Measurements from ENCODE around the gene UCK1.

Gene UCK1

DNA sequence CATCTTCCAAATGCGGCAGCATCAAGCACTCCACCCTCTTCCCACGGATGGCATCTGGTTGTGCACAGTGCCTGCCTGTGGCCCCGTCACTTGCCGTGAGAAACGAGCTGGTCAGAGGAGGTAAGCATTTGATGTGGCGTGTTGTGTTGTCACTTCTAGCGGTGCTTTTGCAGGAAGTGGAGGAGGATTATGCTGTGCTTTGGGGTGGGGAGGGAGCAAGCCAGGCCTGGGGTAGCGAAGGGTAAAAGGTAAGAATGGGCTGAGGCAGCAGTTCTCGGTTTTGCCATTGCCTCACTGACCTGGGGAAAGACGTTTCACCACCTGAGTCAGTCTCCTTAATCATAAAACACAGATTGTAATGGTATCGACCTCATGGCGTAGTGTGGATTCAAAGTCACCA, 30.7 kb downstream of the UCK1 start:
- Histone ChIP-seq H3K4me3 (ENCODE audit: low read length) (no peak overlapping the region), H3K27me3 (ENCODE audit: control insufficient read depth, low read length) (no peaks in the 10 kb centered on the region), H3K9me2 (replicated peaks; ENCODE audit: control insufficient read depth, low read length) (no peaks in the 10 kb centered on the region), H3K36me3 (ENCODE audit: control insufficient read depth, low read length) (peaks cover 51% of the 10 kb centered on the region), H3K9me3 (ENCODE audit: control insufficient read depth, insufficient read depth, low read length) (no peaks in the 10 kb centered on the region), H3K4me2 (ENCODE audit: low read length) (no peak overlapping the region), H3K27ac (ENCODE audit: low read depth, low read length) (no peak overlapping the region), H3K79me2 (ENCODE audit: control insufficient read depth, low read length) (peaks cover 14% of the 10 kb centered on the region), H4K20me1 (ENCODE audit: control insufficient read depth, insufficient read depth, low read depth, low read length) (no peaks in the 10 kb centered on the region), H3F3A (ENCODE audit: control insufficient read depth, insufficient read depth) (peaks cover 32% of the 10 kb centered on the region), H3K4me1 (ENCODE audit: control insufficient read depth, low read length) (peaks cover 21% of the 10 kb centered on the region)
- TF ChIP-seq, protein P1, sequence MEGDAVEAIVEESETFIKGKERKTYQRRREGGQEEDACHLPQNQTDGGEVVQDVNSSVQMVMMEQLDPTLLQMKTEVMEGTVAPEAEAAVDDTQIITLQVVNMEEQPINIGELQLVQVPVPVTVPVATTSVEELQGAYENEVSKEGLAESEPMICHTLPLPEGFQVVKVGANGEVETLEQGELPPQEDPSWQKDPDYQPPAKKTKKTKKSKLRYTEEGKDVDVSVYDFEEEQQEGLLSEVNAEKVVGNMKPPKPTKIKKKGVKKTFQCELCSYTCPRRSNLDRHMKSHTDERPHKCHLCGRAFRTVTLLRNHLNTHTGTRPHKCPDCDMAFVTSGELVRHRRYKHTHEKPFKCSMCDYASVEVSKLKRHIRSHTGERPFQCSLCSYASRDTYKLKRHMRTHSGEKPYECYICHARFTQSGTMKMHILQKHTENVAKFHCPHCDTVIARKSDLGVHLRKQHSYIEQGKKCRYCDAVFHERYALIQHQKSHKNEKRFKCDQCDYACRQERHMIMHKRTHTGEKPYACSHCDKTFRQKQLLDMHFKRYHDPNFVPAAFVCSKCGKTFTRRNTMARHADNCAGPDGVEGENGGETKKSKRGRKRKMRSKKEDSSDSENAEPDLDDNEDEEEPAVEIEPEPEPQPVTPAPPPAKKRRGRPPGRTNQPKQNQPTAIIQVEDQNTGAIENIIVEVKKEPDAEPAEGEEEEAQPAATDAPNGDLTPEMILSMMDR (IDR thresholded peaks at IDR 0.05; ENCODE audit: low read depth, low read length, poor library complexity, severe bottlenecking): no peak
- TF ChIP-seq EZH2phosphoT487 (IDR thresholded peaks at IDR 0.05; ENCODE audit: borderline replicate concordance, low read length): no peak

DNA sequence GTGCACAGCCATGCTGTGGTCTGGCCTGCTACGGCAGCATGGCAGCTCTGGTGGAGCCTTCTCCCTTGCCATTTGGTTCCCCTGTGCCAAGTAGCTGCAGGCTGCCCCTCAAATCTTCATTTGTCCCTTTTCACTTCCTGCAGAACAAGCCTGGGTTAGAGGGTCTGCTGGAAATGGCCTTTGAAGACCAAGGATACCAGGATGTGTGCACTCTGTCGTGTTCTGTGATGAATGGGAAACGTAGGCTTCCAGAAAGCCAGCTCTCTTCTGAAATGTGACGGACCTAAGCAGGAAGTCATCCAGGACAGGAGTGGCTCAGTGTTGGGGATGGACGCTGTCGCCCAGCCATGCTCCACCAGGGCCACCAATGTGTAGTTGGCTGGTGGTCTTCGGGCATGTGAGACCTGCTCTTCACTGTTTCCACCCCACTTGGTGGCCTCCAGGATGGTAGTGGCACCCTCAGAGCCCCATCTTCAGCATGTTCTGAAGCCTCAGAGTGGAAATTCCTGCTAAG, 31.8 kb downstream of the UCK1 start:
- no peak for TF ChIP-seq EZH2phosphoT487 (IDR thresholded peaks at IDR 0.05; ENCODE audit: borderline replicate concordance, low read length)
- TF ChIP-seq, protein P1 (IDR thresholded peaks at IDR 0.05; ENCODE audit: low read depth, low read length, poor library complexity, severe bottlenecking): no peak
- Histone ChIP-seq H3K4me3 (ENCODE audit: low read length) (no peak overlapping the region), H4K20me1 (ENCODE audit: control insufficient read depth, insufficient read depth, low read depth, low read length) (no peaks in the 10 kb centered on the region), H3K4me1 (ENCODE audit: control insufficient read depth, low read length) (peaks cover 21% of the 10 kb centered on the region), H3K79me2 (ENCODE audit: control insufficient read depth, low read length) (peaks cover 12% of the 10 kb centered on the region), H3K27ac (ENCODE audit: low read depth, low read length) (no peak overlapping the region), H3K4me2 (ENCODE audit: low read length) (no peak overlapping the region), H3K36me3 (ENCODE audit: control insufficient read depth, low read length) (peaks cover 61% of the 10 kb centered on the region), H3K27me3 (ENCODE audit: control insufficient read depth, low read length) (no peaks in the 10 kb centered on the region), H3F3A (ENCODE audit: control insufficient read depth, insufficient read depth) (peaks cover 32% of the 10 kb centered on the region), H3K9me2 (replicated peaks; ENCODE audit: control insufficient read depth, low read length) (no peaks in the 10 kb centered on the region), H3K9me3 (ENCODE audit: control insufficient read depth, insufficient read depth, low read length) (no peaks in the 10 kb centered on the region)

DNA sequence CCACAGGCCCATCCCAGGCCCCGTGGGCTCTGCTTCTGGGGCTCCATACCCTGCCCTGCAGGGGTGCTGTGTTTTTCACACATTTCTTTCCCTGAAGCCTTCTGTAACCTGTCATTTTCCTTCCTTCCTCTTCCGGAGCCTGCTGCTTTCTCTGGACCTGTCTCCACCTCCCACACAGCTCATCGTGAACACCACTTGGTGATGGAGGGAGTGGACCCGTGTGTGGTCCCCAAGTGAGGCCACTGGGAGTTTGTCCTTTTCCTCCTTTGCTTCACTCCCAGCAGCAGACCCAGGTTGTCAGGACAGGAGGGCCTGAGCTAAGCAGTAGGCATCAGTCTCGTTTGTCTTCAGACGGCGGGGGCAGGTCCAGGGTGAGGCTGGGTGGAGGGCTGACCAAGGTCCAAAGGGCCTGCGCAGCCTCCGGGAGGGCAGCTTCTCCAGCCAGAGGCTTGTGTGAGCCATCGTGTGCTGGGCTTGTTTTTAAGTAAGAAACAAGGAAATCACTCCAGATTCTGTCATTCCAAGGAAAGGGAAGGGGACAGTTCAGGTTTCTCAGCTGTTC, 34.1 kb downstream of the UCK1 start:
- Histone ChIP-seq H3K4me2 (ENCODE audit: low read length) (no peak overlapping the region), H3K36me3 (ENCODE audit: control insufficient read depth, low read length) (peaks cover 85% of the 10 kb centered on the region), H3K9me3 (ENCODE audit: control insufficient read depth, insufficient read depth, low read length) (no peaks in the 10 kb centered on the region), H3K27ac (ENCODE audit: low read depth, low read length) (no peak overlapping the region), H3K4me3 (ENCODE audit: low read length) (no peak overlapping the region), H3K4me1 (ENCODE audit: control insufficient read depth, low read length) (peaks cover 3% of the 10 kb centered on the region), H3F3A (ENCODE audit: control insufficient read depth, insufficient read depth) (peaks cover 27% of the 10 kb centered on the region), H3K9me2 (replicated peaks; ENCODE audit: control insufficient read depth, low read length) (no peaks in the 10 kb centered on the region), H3K79me2 (ENCODE audit: control insufficient read depth, low read length) (no peaks in the 10 kb centered on the region), H4K20me1 (ENCODE audit: control insufficient read depth, insufficient read depth, low read depth, low read length) (no peaks in the 10 kb centered on the region), H3K27me3 (ENCODE audit: control insufficient read depth, low read length) (no peaks in the 10 kb centered on the region)
- TF ChIP-seq, protein P1 (IDR thresholded peaks at IDR 0.05; ENCODE audit: low read depth, low read length, poor library complexity, severe bottlenecking): no peak
- TF ChIP-seq EZH2phosphoT487 (IDR thresholded peaks at IDR 0.05; ENCODE audit: borderline replicate concordance, low read length): no peak

Measured in DOHH2 (cell line).